Stimulated activated CD8-positive, alpha-beta memory T cell treated with anti-CD3 and anti-CD28 coated beads, Interleukin-12 subunit alpha, Interleukin-12 subunit beta, amount 100 ng/mL, for 24 hours (primary cell): ENCODE data around the gene CLCN5.

Source experiments
- DNase-seq: peaks from one replicate; pipeline ENCODE4 v3.0.0-alpha.2; 2020; ENCODE audit errors: extremely low read depth

The CLCN5 gene

GRCh38 chrX:49934148-49934547, 11.8 kb downstream of the CLCN5 start:
- no peak for DNase-seq

GRCh38 chrX:49934729-49935128, 12.3 kb downstream of the CLCN5 start:
- no peak for DNase-seq

DNA sequence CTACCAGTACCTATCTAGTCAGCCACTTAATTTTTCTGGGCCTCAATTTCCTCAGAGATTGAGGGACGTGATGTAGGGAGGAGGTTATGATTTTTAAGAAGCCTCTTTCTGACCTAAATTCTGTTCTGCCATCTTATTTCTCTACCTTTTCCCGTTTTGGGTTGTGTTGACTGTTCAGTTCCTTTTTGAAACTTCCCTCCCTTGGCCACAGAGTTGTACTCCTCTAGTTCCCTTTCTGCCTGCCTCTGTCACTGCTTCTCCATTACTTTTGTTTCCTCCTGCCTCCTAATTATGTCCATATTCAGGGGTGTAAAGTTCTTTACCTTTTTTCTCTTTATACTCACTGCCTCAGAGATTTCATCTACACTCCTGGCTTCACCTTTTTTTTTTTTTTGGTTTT, 25.4 kb downstream of the CLCN5 start:
- DNase-seq: no peak

DNA sequence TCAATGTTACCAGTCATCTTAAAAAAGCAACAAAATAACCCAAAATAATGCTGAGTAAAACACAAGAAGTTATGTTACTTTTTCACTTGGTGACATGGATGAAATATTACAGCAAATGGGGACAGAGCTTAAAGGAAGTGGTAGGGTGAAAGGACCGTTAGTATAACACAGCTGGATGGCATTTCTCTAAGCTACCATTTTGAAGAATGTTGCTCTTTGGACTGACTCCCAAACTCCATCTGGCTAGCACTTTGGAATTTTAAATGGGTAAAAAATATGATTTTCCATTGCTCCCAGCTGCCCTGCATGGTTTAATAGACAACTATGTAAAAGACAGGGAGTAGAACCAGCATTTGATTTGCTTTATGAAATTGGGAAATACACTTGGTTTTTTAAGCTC, 27.6 kb downstream of the CLCN5 start:
- DNase-seq: no peak

DNA sequence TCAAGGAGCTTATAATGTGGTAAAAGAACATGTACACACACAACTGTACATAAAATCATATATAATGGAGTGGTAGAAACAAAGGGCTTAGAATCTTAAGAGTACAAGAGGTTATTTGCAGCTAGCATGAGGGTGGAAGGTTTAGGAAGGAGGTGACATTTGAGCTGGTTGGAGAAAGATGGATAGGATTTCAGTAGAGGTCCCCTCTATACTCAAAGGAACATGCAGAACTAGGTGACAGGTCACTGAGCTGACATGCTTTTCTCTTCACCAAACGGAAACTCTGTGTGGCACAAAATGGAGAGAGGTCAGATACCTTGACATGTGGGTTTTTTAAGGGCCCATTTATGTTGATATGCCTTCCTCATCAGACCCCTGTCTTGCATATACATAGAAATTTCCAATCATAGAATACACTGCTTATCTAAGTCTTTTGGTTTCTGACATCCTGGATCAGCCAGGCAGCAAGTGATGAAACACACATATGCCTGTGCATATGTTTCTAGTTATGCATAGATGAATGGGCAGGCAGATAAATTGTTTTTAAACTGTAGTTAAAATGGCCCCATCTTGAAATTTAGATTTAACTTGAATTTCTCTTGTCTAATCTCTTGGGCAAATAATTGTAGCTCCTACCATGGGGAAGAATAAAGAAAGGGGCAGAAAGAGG, 29.3 kb downstream of the CLCN5 start:
- no peak for DNase-seq

GRCh38 chrX:49956313-49956712, 33.9 kb downstream of the CLCN5 start:
- no peak for DNase-seq

DNA sequence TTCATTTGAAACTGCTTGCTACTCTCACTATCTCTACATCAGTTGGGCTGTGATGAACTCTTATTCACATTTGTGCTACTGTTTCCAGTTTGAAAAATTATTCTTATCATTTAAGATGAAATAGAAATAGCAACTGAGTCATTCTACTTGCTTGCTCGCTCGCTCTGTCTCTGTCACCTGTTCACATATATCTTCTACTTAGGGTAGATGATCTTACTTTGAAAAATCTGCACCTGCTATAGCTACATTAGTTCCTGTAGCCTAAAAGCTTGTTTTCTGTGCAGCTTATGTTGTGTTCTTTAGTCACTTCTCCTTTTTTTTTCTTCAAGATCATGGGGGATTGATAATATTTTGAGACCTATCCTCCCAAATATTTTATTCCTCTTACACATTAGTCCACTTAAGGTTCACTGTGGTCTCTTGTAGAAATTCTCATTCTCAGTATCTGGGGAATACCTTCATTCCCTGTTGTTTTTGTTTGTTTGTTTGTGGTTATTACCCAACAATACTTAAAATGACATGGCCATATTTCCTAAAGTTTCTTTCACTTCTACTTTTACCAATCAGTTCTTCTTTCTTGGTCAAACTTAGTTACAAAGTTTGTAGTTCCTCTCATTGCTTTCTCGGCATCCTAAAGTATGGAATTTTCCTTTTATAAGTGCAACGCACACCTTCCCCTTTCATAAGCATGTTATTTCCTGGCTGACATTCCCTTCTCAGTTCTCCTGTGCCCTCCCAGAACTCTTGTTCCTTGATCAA, 36.5 kb downstream of the CLCN5 start:
- no peak for DNase-seq

GRCh38 chrX:49959602-49960001, 37.2 kb downstream of the CLCN5 start:
- DNase-seq: no peak

DNA sequence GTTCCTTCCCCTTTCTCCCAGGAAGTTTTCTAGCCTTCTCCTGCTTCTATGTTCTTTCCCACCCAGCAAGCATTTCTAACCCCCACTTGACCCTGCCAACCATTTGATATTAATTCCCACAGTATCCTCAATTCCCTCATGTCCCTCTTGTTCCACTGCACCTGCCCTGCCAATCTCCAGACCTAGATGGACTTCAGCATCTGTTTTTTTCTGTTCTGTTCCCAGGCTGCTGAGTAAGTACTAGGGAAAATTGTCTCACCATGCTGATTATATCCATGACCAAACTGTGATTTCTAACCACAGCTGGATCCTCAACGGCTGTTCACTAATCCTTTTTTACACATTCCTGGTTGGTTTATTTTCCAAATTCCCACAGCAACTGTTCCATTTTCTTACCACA, 37.7 kb downstream of the CLCN5 start:
- DNase-seq: no peak

GRCh38 chrX:49970674-49971073, 48.3 kb downstream of the CLCN5 start:
- DNase-seq: no peak

DNA sequence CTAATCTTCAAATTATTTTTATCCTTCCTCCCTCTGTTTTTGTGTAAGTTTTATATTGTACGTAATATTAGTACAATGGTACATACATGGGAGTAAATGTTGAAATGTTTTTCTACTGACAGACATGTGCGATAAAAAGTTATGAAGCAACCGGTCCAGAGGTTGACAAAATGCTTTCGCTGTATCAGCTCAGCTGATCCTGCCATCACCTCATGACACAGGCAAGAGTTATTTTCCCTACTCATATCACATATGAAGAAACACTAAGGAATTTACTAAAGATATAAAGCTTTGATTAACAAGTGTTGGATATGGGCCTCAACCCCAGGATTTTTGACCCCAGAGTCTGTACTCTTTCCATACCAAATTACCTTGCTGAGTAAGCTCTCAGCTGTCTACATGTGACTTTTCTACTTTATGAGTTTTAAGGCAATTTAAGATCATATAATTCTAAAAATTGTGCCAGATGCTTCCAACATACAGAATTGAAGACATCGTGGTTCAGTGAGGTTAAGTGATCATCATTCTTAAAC, 50.0 kb downstream of the CLCN5 start:
- DNase-seq: no peak

DNA sequence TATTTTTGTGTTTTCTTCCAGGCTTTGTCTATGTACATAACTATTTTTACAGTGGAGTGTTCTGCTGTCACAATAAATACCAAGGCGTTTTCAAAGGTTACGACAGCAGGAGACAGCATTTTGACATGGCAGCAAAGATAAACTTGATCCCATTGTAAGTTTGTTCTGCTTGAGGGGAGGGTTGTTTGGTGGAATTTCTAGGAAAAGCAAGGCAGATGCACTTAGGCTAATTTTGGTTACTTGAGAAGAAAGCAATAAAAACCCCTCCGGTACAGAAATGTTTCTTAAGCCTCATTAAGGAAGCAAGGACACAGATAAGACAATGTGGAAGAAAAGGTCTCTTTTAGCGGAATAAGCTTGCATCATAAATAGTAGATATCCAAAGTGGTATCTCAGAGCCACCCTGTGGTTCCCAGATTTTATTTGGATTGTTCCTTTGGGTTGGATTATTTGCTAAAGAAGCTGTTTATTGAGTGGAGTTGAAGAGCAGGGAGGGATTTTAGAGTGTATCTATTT, 54.3 kb downstream of the CLCN5 start:
- DNase-seq: no peak

GRCh38 chrX:49977319-49978090, 55.1 kb downstream of the CLCN5 start:
- no peak for DNase-seq

DNA sequence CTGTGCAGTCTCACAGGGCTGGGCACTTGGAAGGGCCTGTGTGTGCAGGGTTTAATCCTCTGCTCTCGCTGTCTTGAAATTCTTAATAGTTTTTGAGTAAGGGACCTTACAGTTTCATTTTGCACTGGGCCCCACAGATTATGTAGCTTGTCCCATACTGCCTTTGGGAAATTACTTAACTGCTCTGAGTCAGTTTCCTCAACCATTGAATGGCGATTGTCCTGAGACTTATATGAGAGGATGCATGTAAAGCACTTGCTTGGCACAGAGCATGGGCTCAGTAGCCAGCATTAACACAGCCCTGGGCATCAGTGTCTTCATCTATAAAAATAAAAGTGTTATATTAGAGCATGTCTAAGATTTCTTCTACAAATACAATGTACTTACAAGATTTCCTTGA, 55.8 kb downstream of the CLCN5 start:
- DNase-seq: no peak

- DNase-seq: no peak
These were observed 63.7 kb downstream of the CLCN5 start for GRCh38 chrX:49986058-49986457.

DNA sequence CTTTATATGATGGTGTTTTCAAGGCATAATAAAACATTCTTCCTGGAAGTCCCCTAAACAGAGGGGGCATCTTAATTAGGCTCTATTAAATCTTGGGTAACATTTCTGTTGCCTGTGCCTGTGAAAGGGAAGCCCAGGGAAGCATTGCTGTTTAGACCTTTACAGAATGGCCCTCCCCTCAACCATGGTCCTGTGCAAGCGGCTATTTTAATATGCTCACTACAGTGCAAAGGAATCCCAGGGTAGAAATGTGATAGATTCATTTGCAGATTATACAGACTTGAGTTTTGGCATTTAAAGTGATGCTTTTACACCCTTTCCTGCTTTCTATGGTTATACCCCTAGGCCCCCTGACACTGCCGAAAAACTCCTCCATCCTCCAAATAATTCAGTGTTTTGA, 65.3 kb downstream of the CLCN5 start:
- no peak for DNase-seq

DNA sequence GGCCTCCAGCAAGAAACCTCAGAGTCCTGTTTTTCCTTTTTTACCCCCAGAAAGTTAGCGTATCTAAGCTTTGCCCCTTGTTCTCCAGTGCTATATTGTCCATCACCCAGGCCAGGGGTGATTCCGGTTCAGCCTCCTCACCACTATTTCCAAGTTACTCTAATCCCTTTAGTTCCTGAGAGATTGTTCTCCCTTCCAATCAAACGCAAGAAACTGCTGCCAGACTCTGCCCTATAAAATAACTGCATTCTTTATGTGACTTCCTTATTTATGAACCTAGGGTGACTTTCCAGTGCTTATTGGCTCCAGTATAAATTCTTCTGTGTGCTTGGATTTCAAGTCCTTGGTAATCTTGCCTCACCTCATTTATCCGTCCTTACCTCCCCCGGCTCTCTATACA, 65.7 kb downstream of the CLCN5 start:
- DNase-seq: no peak

DNA sequence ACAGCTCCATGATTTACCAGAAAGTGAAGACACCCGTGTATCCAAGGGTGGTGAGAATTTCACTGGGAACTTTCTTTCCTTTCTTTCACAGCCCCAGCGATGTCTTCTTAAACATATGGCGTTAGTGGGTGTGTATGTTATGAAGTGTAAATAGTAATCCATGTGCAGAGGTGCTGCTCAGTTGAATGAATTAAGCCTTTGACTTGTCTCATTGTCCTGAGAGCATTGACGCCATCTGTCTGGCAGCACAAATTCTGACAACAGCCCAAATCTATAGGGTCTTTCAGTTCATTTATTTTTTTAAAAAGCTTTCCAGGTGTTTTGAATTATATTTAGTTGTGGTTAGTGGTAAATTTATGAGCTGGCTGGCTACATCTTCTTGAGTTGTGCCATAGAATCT, 69.4 kb downstream of the CLCN5 start:
- no peak for DNase-seq

GRCh38 chrX:49992853-49993252, 70.5 kb downstream of the CLCN5 start:
- DNase-seq: no peak

DNA sequence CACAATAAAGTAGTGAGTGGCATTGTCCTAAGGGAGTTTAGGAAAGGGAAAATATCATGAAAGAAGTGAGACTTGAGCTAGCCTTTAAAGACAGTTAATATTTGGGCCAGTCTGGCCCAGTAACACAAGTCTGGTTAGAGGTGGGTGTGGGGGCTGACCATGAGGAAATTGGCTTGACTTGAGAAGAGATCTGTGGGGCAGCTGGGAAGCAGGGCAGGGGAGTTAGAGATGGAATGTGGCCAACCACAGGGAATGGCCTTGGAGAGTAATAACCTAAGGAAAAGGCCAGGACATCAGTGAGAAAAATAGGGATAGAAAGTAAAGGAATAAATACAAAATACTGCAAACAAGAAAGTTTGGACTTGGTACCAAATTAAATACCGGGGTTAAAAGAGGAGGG, 71.3 kb downstream of the CLCN5 start:
- no peak for DNase-seq

GRCh38 chrX:49995107-49995731, 72.8 kb downstream of the CLCN5 start:
- no peak for DNase-seq
